B cell (primary cell): ENCODE results near the gene TMEM266.

Experiments
- CTCF ChIP-seq: fragments of 200-600 bp; IDR thresholded peaks from one replicate; pipeline ENCODE4 v1.8.0; 2022; ENCODE audit warnings: antibody characterized with exemption, mild to moderate bottlenecking
- EZH2 ChIP-seq: IDR thresholded peaks from 2 replicates; pipeline ENCODE4 v1.6.1; 2012; ENCODE audit warnings: borderline replicate concordance, low read depth, mild to moderate bottlenecking, moderate library complexity, low read length; ENCODE audit not compliant: insufficient read depth, poor library complexity, severe bottlenecking

- TF ChIP-seq CTCF (no peak), EZH2 (no peak)
Observed at GRCh38 chr15:76209523-76209922, 149.7 kb downstream of the TMEM266 start.
